ENCODE data around the gene HDAC4.

- TF ChIP-seq CTCF (tag by site-specific recombination; IDR thresholded peaks at IDR 0.05) (no peak), REST (tag by site-specific recombination; IDR thresholded peaks at IDR 0.05) (no peak), ZNF560 (tag by site-specific recombination; IDR thresholded peaks at IDR 0.05; ENCODE audit: borderline replicate concordance) (no peak), ZNF830 (tag by site-specific recombination; IDR thresholded peaks at IDR 0.05; ENCODE audit: low read depth) (no peak), HOXD13 (CRISPR knock-in tag; IDR thresholded peaks at IDR 0.05; ENCODE audit: borderline replicate concordance) (no peak), PRDM10 (tag by site-specific recombination; IDR thresholded peaks at IDR 0.05) (no peak), ZNF549 (tag by site-specific recombination; IDR thresholded peaks at IDR 0.05) (no peak), GLI2 (tag by site-specific recombination; IDR thresholded peaks at IDR 0.05; ENCODE audit: borderline replicate concordance, low read depth) (no peak), TCF7L2 (IDR thresholded peaks at IDR 0.05; ENCODE audit: borderline replicate concordance, low read depth, low read length) (no peak), ZBTB26 (tag by site-specific recombination; optimal IDR thresholded peaks at IDR 0.05) (no peak), PRDM6 (tag by site-specific recombination; IDR thresholded peaks at IDR 0.05) (no peak), PBX3 (CRISPR knock-in tag; IDR thresholded peaks at IDR 0.05) (no peak), ZNF362 (tag by site-specific recombination; IDR thresholded peaks at IDR 0.05) (no peak)
These were observed 222.9 kb downstream of the HDAC4 start for GRCh38 chr2:239177908-239178307.
